K562 (cell line): ENCODE results near the gene TRMT112. TPM values are rescaled to one million over a fixed set of nuclear protein-coding genes. Genes with fewer than 3 reads are reported as not detected.
A peak's percentile ranks its signal among the peaks of the same experiment; 100 is the strongest.

Experiments
- ATF3 ChIP-seq, 2 experiments: fragments of 450-650 bp in 1 of 2; sonication (generic) in 1 of 2; formaldehyde crosslinking in 1 of 2; IDR thresholded peaks in 1 of 2; conservative IDR thresholded peaks in 1 of 2; 2 replicates each; pipeline versions ENCODE4 v1.6.1 to v1.8.1; 2016 to 2023; ENCODE audit warnings: mild to moderate bottlenecking in 2 of 2, moderate library complexity in 2 of 2, inconsistent platforms in 1 of 2, missing genetic modification reagents in 1 of 2
- E2F5 ChIP-seq: sonication (generic); formaldehyde crosslinking; IDR thresholded peaks from 2 replicates; pipeline ENCODE4 v1.8.0; 2022; ENCODE audit warnings: mild to moderate bottlenecking, missing genetic modification reagents
- GATAD2A ChIP-seq: fragments of 450-650 bp; IDR thresholded peaks from 2 replicates; pipeline ENCODE4 v1.6.1; 2017
- HDAC3 ChIP-seq: fragments of 450-650 bp; IDR thresholded peaks from 2 replicates; pipeline ENCODE4 v1.6.1; 2018; ENCODE audit warnings: borderline replicate concordance, mild to moderate bottlenecking, moderate library complexity; ENCODE audit not compliant: partially characterized antibody
- MAFF ChIP-seq: IDR thresholded peaks from 2 replicates; pipeline ENCODE4 v1.6.1; 2012; ENCODE audit warnings: low read length, improper control_type of control experiment
- MCM2 ChIP-seq: fragments of 450-650 bp; IDR thresholded peaks from 2 replicates; pipeline ENCODE4 v1.6.1; 2017; ENCODE audit warnings: low read depth, mild to moderate bottlenecking
- MED1 ChIP-seq: sonication (generic); formaldehyde crosslinking; IDR thresholded peaks from 2 replicates; pipeline ENCODE4 v1.8.1; 2023; ENCODE audit warnings: missing genetic modification reagents, borderline replicate concordance
- MITF ChIP-seq: IDR thresholded peaks from 2 replicates; pipeline ENCODE4 v1.6.1; 2014; ENCODE audit warnings: antibody characterized with exemption
- NCOA4 ChIP-seq: fragments of 450-650 bp; IDR thresholded peaks from 2 replicates; pipeline ENCODE4 v1.6.1; 2018; ENCODE audit warnings: mild to moderate bottlenecking; ENCODE audit not compliant: partially characterized antibody
- RBM25 ChIP-seq: fragments of 200-400 bp; formaldehyde crosslinking; IDR thresholded peaks from 2 replicates; pipeline ENCODE4 v1.6.1; 2018; ENCODE audit warnings: low read length, low read depth, moderate library complexity; ENCODE audit not compliant: severe bottlenecking
- RBM34 ChIP-seq: fragments of 200-400 bp; formaldehyde crosslinking; IDR thresholded peaks from 2 replicates; pipeline ENCODE4 v1.6.1; 2018; ENCODE audit warnings: low read length, borderline replicate concordance; ENCODE audit not compliant: insufficient read depth
- SLC30A9 ChIP-seq: fragments of 250-450 bp; sonication (Bioruptor Pico); IDR thresholded peaks from 2 replicates; pipeline ENCODE4 v1.8.0; 2022; ENCODE audit warnings: mild to moderate bottlenecking, moderate library complexity
- SRSF7 ChIP-seq: fragments of 200-400 bp; formaldehyde crosslinking; optimal IDR thresholded peaks from 2 replicates; pipeline ENCODE3; 2017; ENCODE audit warnings: mild to moderate bottlenecking, low read depth, low read length
- TBP ChIP-seq: optimal IDR thresholded peaks from 2 replicates; pipeline ENCODE3; 2011; ENCODE audit warnings: low read depth, low read length, improper control_type of control experiment
- TFAM ChIP-seq: fragments of 250-450 bp; sonication (Bioruptor Pico); conservative IDR thresholded peaks from 2 replicates; pipeline ENCODE4 v1.5.0; 2021; ENCODE audit warnings: mild to moderate bottlenecking, moderate library complexity
- THRAP3 ChIP-seq: fragments of 450-650 bp; IDR thresholded peaks from 2 replicates; pipeline ENCODE4 v1.6.1; 2016; ENCODE audit warnings: mild to moderate bottlenecking, inconsistent platforms, borderline replicate concordance
- TSC22D4 ChIP-seq: fragments of 450-650 bp; IDR thresholded peaks from 2 replicates; pipeline ENCODE4 v1.6.1; 2016; ENCODE audit warnings: missing genetic modification characterization, missing biosample characterization, control low read depth
- ZBTB1 ChIP-seq: sonication (generic); formaldehyde crosslinking; IDR thresholded peaks from 2 replicates; pipeline ENCODE4 v1.8.1; 2023; ENCODE audit warnings: missing genetic modification reagents, low read depth, mild to moderate bottlenecking, borderline replicate concordance
- ZBTB8A ChIP-seq: fragments of 450-650 bp; IDR thresholded peaks from 2 replicates; pipeline ENCODE4 v1.6.1; 2018; ENCODE audit warnings: mild to moderate bottlenecking, moderate library complexity; ENCODE audit not compliant: partially characterized antibody
- ZNF583 ChIP-seq: fragments of 250-450 bp; sonication (Bioruptor Pico); IDR thresholded peaks from 2 replicates; pipeline ENCODE4 v1.4.0; 2020
- polyA plus RNA-seq, 8 experiments: library from polyadenylated mRNA; depleted of rRNA in 4 of 8; stranded (reverse) in 5 of 8; unstranded in 3 of 8; fragments of >200 nt; fragmentation: Nextera tagmentation in 2 of 8; fragmentation: Illumina TruSeq in 1 of 8; extraction: Ambion mirVana in 2 of 8; extraction: Trizol in 1 of 8; gene quantifications; 2 replicates each; pipeline versions ENCODE4 v1.2.1 to v1.2.3, GENCODE V29; 2011 to 2014; ENCODE audit warnings: inconsistent platforms in 1 of 8, missing spikeins in 1 of 8
- total RNA-seq, 7 experiments: library from RNA; depleted of rRNA in 6 of 7; stranded (reverse); fragments of >200 nt in 6 of 7; fragmentation: Illumina TruSeq in 2 of 7; extraction: Trizol in 2 of 7; gene quantifications; 2 replicates each; pipeline versions ENCODE4 v1.2.1 to v1.2.3, GENCODE V29; 2011 to 2021; ENCODE audit warnings: low replicate concordance in 1 of 7
- TF ChIP-seq, protein P1 (sequence below): sonication (generic); formaldehyde crosslinking; IDR thresholded peaks from 2 replicates; pipeline ENCODE4 v1.4.0; 2020; ENCODE audit warnings: mild to moderate bottlenecking, missing genetic modification reagents
- TF ChIP-seq, protein P2 (sequence below): fragments of 450-650 bp; formaldehyde crosslinking; IDR thresholded peaks from 2 replicates; pipeline ENCODE4 v1.4.0; 2022; ENCODE audit warnings: missing genetic modification characterization

The TRMT112 gene
- total and polyA plus RNA-seq, 9 of the 15 experiments (the other 6 are each of a cell fraction or from before 2014, with no cell fraction given): 162 to 444 (median 300) TPM

- peak; percentile 99 for TF ChIP-seq ATF3 (IDR thresholded peaks at IDR 0.05)
- peak; percentile 97 for TF ChIP-seq ATF3 (CRISPR knock-in tag; conservative IDR thresholded peaks at IDR 0.05)
- TF ChIP-seq E2F5 (CRISPR knock-in tag): no peak; the same call in 1 of the 2 replicates
- TF ChIP-seq TFAM (CRISPR knock-in tag): no peak
- TF ChIP-seq ZBTB1 (CRISPR knock-in tag): no peak; the same call in 1 of the 2 replicates
- TF ChIP-seq HDAC3: peak; percentile 7
- TF ChIP-seq ZNF583 (CRISPR knock-in tag): peak; percentile 44; the same call in 1 of the 2 replicates
- no peak for TF ChIP-seq RBM25
- 0 out of 2 replicates have a peak, but pooled peaks have one; percentile 8 for TF ChIP-seq MAFF
- TF ChIP-seq, protein P1, sequence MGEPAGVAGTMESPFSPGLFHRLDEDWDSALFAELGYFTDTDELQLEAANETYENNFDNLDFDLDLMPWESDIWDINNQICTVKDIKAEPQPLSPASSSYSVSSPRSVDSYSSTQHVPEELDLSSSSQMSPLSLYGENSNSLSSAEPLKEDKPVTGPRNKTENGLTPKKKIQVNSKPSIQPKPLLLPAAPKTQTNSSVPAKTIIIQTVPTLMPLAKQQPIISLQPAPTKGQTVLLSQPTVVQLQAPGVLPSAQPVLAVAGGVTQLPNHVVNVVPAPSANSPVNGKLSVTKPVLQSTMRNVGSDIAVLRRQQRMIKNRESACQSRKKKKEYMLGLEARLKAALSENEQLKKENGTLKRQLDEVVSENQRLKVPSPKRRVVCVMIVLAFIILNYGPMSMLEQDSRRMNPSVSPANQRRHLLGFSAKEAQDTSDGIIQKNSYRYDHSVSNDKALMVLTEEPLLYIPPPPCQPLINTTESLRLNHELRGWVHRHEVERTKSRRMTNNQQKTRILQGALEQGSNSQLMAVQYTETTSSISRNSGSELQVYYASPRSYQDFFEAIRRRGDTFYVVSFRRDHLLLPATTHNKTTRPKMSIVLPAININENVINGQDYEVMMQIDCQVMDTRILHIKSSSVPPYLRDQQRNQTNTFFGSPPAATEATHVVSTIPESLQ (CRISPR knock-in tag): peak; percentile 80; the same call in 1 of the 2 replicates
- TF ChIP-seq MED1 (CRISPR knock-in tag): no peak
- TF ChIP-seq RBM34: no peak
- TF ChIP-seq, protein P2, sequence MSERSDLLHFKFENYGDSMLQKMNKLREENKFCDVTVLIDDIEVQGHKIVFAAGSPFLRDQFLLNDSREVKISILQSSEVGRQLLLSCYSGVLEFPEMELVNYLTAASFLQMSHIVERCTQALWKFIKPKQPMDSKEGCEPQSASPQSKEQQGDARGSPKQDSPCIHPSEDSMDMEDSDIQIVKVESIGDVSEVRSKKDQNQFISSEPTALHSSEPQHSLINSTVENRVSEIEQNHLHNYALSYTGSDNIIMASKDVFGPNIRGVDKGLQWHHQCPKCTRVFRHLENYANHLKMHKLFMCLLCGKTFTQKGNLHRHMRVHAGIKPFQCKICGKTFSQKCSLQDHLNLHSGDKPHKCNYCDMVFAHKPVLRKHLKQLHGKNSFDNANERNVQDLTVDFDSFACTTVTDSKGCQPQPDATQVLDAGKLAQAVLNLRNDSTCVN (CRISPR knock-in tag): 0 out of 2 replicates have a peak, but pooled peaks have one; percentile 3
- TF ChIP-seq TSC22D4 (tag): no peak
- TF ChIP-seq SRSF7: no peak
- no peak for TF ChIP-seq SLC30A9 (CRISPR knock-in tag)
- TF ChIP-seq NCOA4: no peak
- no peak for TF ChIP-seq THRAP3
- TF ChIP-seq MITF: no peak
- TF ChIP-seq MCM2: no peak
- no peak for TF ChIP-seq ZBTB8A
- peak; percentile 75 for TF ChIP-seq TBP
- no peak for TF ChIP-seq GATAD2A
Measured at GRCh38 chr11:64269540-64270220, 47.7 kb downstream of the TRMT112 start (continued).
